ENCODE results near the gene PPFIBP2.

The PPFIBP2 gene

DNA sequence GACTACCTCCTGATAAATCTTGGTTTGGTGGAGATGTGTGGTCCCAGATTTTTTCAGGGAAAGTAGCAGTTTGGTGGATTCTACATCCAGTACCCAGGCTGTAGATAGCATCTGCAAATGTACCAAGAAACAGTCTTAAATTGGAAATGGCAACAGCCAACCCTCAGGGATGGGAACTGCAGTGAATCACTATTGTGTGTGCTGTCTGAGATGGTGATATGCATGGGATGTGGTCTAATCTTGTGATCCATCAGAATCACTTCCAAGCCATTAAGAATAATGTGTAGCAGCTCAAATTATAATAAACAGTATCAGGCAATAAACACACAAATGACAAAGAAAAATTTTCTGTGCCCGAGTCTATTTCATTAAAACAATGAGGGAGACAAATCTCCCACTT, 25.1 kb upstream of the PPFIBP2 start:
- H3K27ac ChIP-seq = no peak overlapping the region
- ChIA-PET POLR2A (ENCODE audit: low non-redundant PET) (no interaction called here), CTCF (interaction anchor here (0.7 kb wide), 1 partner anchor 216 kb away, joined by 3 read pairs; no protein-coding TSS in a partner anchor)
- no peak for TF ChIP-seq CTCF (conservative IDR thresholded peaks at IDR 0.05; ENCODE audit: low read depth)
- no peak for DNase-seq (ENCODE audit: low spot score)

GRCh38 chr11:7489376-7489775, 24.4 kb upstream of the PPFIBP2 start:
- TF ChIP-seq CTCF (conservative IDR thresholded peaks at IDR 0.05; ENCODE audit: low read depth) = no peak
- H3K27ac ChIP-seq = no peak overlapping the region
- ChIA-PET POLR2A (ENCODE audit: low non-redundant PET) (no interaction called here), CTCF (interaction anchor here (0.7 kb wide), 1 partner anchor 216 kb away, joined by 3 read pairs; no protein-coding TSS in a partner anchor)
- DNase-seq (ENCODE audit: low spot score) = no peak

GRCh38 chr11:7490054-7490453, 23.7 kb upstream of the PPFIBP2 start:
- peak; percentile 31 for DNase-seq (ENCODE audit: low spot score)
- ChIA-PET CTCF (no interaction called here), POLR2A (ENCODE audit: low non-redundant PET) (no interaction called here)
- no peak overlapping the region for H3K27ac ChIP-seq
- TF ChIP-seq CTCF (conservative IDR thresholded peaks at IDR 0.05; ENCODE audit: low read depth) = no peak

DNA sequence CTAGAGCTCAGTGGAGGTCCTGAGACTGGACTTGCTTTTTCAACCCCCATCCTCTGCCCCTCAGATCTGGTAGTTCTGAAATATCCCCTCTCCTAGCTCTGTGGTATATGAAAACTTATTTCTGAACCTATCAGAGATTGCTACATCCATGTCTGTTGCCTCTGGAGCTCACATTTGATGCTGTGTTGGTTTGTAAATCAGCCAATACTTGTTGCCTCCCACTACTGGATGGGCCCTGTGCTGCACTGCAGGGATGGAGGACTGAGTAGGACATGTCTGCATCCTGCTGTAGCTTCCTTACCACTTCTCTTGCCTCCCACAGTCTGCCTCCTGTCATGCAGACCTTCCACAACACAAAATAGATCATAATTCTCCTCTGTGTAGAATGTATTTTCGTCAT, 23.3 kb upstream of the PPFIBP2 start:
- DNase-seq (ENCODE audit: low spot score) = no peak
- no peak for TF ChIP-seq CTCF (conservative IDR thresholded peaks at IDR 0.05; ENCODE audit: low read depth)
- POLR2A ChIA-PET (ENCODE audit: low non-redundant PET) = no interaction called here
- CTCF ChIA-PET = interaction anchor here (0.6 to 0.7 kb wide), 2 partner anchors 81 to 422 kb away, joined by 3 to 5 read pairs; no protein-coding TSS in a partner anchor
- H3K27ac ChIP-seq = no peak overlapping the region

DNA sequence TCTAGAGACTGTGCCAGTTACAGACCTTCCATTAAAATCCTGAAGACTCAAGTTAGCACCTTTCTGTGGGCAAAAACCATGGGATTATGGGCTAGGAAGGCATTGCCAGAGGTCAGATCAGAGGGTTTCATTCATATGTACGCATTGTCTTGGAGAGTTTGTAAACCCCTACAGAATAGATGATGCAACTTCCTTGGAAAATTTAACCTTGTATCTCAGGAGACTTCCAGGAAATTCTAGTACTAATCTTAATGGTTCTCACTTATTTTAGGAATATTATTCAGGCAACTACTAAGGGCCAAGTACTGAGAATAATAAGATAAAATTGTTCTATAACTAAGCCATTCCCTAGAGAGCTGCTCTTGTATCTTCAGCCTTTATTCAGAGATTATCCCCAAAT, 21.5 kb upstream of the PPFIBP2 start:
- DNase-seq (ENCODE audit: low spot score) = no peak
- no peak overlapping the region for H3K27ac ChIP-seq
- POLR2A ChIA-PET (ENCODE audit: low non-redundant PET) = no interaction called here
- TF ChIP-seq CTCF (conservative IDR thresholded peaks at IDR 0.05; ENCODE audit: low read depth) = no peak
- CTCF ChIA-PET = no interaction called here

- no peak for TF ChIP-seq CTCF (conservative IDR thresholded peaks at IDR 0.05; ENCODE audit: low read depth)
- ChIA-PET POLR2A (ENCODE audit: low non-redundant PET) (no interaction called here), CTCF (no interaction called here)
- no peak overlapping the region for H3K27ac ChIP-seq
- DNase-seq (ENCODE audit: low spot score) = no peak
Measured at GRCh38 chr11:7493670-7494069, 20.1 kb upstream of the PPFIBP2 start.

Measured in RWPE1 (cell line).